Breast epithelium (tissue), 3 donors: ENCODE results near the gene NACAD.

ENCODE experiments used
- CTCF ChIP-seq, 3 donors: fragments of 450-650 bp; IDR thresholded peaks; one replicate each; pipeline ENCODE4 v1.5.1; 2016 to 2017; ENCODE audit warnings: antibody characterized with exemption in 3 of 3, mild to moderate bottlenecking in 3 of 3, moderate library complexity in 3 of 3
- POLR2A ChIP-seq: fragments of 450-650 bp; IDR thresholded peaks from one replicate; pipeline ENCODE4 v1.6.1; 2016; ENCODE audit warnings: antibody characterized with exemption, mild to moderate bottlenecking, moderate library complexity
- POLR2AphosphoS5 ChIP-seq, 3 donors: sonication (generic); formaldehyde crosslinking; IDR thresholded peaks; one replicate each; pipeline ENCODE4 v1.6.1; 2017; ENCODE audit warnings: antibody characterized with exemption in 3 of 3

GRCh38 chr7:45072131-45073030 lies 16.4 kb downstream of the NACAD start:
- TF ChIP-seq CTCF (IDR thresholded peaks at IDR 0.05) (no peak), POLR2AphosphoS5 (IDR thresholded peaks at IDR 0.05) (no peak), POLR2A (no peak)
